SU-DHL-6 (cell line): ENCODE measurements around the gene WASL.
"Not testable (repeated sequence)": the region's sequence is repeated elsewhere in the genome, so short reads cannot be mapped to it uniquely, and the experiment has no call there.

Source experiments
- H2AFZ ChIP-seq: fragments of 200-600 bp; sonication (generic); 2 replicates; pipeline ENCODE4 v1.6.1; 2014; ENCODE audit warnings: low read depth, mild to moderate bottlenecking, moderate library complexity, mixed read lengths, antibody characterized with exemption, low read length; ENCODE audit not compliant: severe bottlenecking
- H3F3A ChIP-seq: fragments of 200-600 bp; shearing (Covaris generic); 2 replicates; pipeline ENCODE4 v1.6.0; 2016; ENCODE audit warnings: antibody characterized with exemption, mild to moderate bottlenecking; ENCODE audit not compliant: insufficient read depth
- H3K27ac ChIP-seq: fragments of 200-600 bp; sonication (generic); 2 replicates; pipeline ENCODE4 v1.5.1; 2016; ENCODE audit warnings: low read depth, mild to moderate bottlenecking, low read length, moderate library complexity, mixed read lengths
- H3K27me3 ChIP-seq: fragments of 200-600 bp; sonication (generic), shearing (Covaris generic); 2 replicates; pipeline ENCODE4 v1.6.0; 2014; ENCODE audit warnings: mild to moderate bottlenecking, low read length
- H3K36me3 ChIP-seq: fragments of 200-600 bp; sonication (generic); 2 replicates; pipeline ENCODE4 v1.6.1; 2014; ENCODE audit warnings: mild to moderate bottlenecking, low read length, mixed read lengths
- H3K4me2 ChIP-seq: fragments of 300-600, 200-600 bp; shearing (Covaris generic), sonication (generic); 2 replicates; pipeline ENCODE4 v1.6.0; 2014; ENCODE audit warnings: low read length, low read depth, mild to moderate bottlenecking; ENCODE audit not compliant: poor library complexity, severe bottlenecking
- H3K4me3 ChIP-seq: fragments of 200-600 bp; sonication (generic); 2 replicates; pipeline ENCODE4 v1.5.1; 2014; ENCODE audit warnings: antibody characterized with exemption, low read length, mild to moderate bottlenecking, mixed read lengths; ENCODE audit not compliant: insufficient read depth, poor library complexity, severe bottlenecking
- H3K79me2 ChIP-seq: fragments of 200-600 bp; sonication (generic); 2 replicates; pipeline ENCODE4 v1.6.1; 2014; ENCODE audit warnings: mild to moderate bottlenecking, low read length, moderate library complexity; ENCODE audit not compliant: insufficient read depth
- H3K9ac ChIP-seq: fragments of 200-600 bp; sonication (generic); 2 replicates; pipeline ENCODE4 v1.7.0; 2014; ENCODE audit warnings: mild to moderate bottlenecking, low read length
- H3K9me2 ChIP-seq: fragments of 200-600 bp; sonication (generic); replicated peaks from 2 replicates; pipeline ENCODE4 v1.6.1; 2014; ENCODE audit warnings: low read length; ENCODE audit not compliant: insufficient read depth
- H3K9me3 ChIP-seq: fragments of 200-600 bp; sonication (generic); 2 replicates; pipeline ENCODE4 v1.6.1; 2014; ENCODE audit warnings: low read length, mixed read lengths; ENCODE audit not compliant: insufficient read depth
- H4K20me1 ChIP-seq: fragments of 200-600 bp; sonication (generic); 2 replicates; pipeline ENCODE4 v1.6.1; 2014; ENCODE audit warnings: low read depth, mild to moderate bottlenecking, antibody characterized with exemption, low read length, moderate library complexity, mixed read lengths
- CTCF ChIP-seq: fragments of 200-600 bp; sonication (generic); IDR thresholded peaks from one replicate; pipeline ENCODE4 v1.5.1; 2017; ENCODE audit warnings: antibody characterized with exemption, mild to moderate bottlenecking, low read length, moderate library complexity; ENCODE audit not compliant: insufficient read depth, poor library complexity, severe bottlenecking
- EZH2phosphoT487 ChIP-seq: fragments of 200-600 bp; sonication (generic), shearing (Covaris generic); conservative IDR thresholded peaks from 2 replicates; pipeline ENCODE4 v1.6.1; 2018; ENCODE audit warnings: mild to moderate bottlenecking, antibody characterized with exemption, low read length, moderate library complexity, mixed read lengths

Gene WASL

GRCh38 chr7:123637203-123637602 is 111.6 kb downstream of the WASL start:
- no peaks in the 10 kb centered on the region for H3K9me2 ChIP-seq
- H3F3A ChIP-seq: no peaks in the 10 kb centered on the region
- H3K27ac ChIP-seq: no peak overlapping the region
- H3K36me3 ChIP-seq: no peaks in the 10 kb centered on the region
- no peak overlapping the region for H3K4me2 ChIP-seq
- TF ChIP-seq CTCF: no peak
- no peak for TF ChIP-seq EZH2phosphoT487
- H3K4me3 ChIP-seq: no peak overlapping the region
- H4K20me1 ChIP-seq: no peaks in the 10 kb centered on the region
- H3K9ac ChIP-seq: no peak overlapping the region
- H2AFZ ChIP-seq: no peak overlapping the region
- H3K9me3 ChIP-seq: no peaks in the 10 kb centered on the region
- H3K27me3 ChIP-seq: no peaks in the 10 kb centered on the region
- no peaks in the 10 kb centered on the region for H3K79me2 ChIP-seq

- Histone ChIP-seq H3K79me2 (no peaks in the 10 kb centered on the region), H2AFZ (no peak overlapping the region), H3F3A (no peaks in the 10 kb centered on the region), H3K9ac (no peak overlapping the region), H3K27ac (no peak overlapping the region), H3K4me2 (no peak overlapping the region), H3K27me3 (no peaks in the 10 kb centered on the region), H3K9me3 (no peaks in the 10 kb centered on the region), H4K20me1 (no peaks in the 10 kb centered on the region), H3K36me3 (no peaks in the 10 kb centered on the region), H3K9me2 (no peaks in the 10 kb centered on the region), H3K4me3 (no peak overlapping the region)
- TF ChIP-seq EZH2phosphoT487 (no peak), CTCF (peak; percentile 9)
Observed at GRCh38 chr7:123635551-123636359, 113.0 kb downstream of the WASL start.

- H4K20me1 ChIP-seq, H3K4me3 ChIP-seq, H3K9me2 ChIP-seq, H3K9me3 ChIP-seq, H3K27me3 ChIP-seq, H3K36me3 ChIP-seq, H3K79me2 ChIP-seq, H3F3A ChIP-seq, H3K9ac ChIP-seq, H2AFZ ChIP-seq, H3K27ac ChIP-seq, H3K4me2 ChIP-seq: not testable (repeated sequence)
Observed at GRCh38 chr7:123634011-123634573, 114.7 kb downstream of the WASL start.

- no peak overlapping the region for H3K4me3 ChIP-seq
- no peak overlapping the region for H3K9ac ChIP-seq
- no peaks in the 10 kb centered on the region for H3K36me3 ChIP-seq
- H3F3A ChIP-seq: no peaks in the 10 kb centered on the region
- no peak overlapping the region for H3K27ac ChIP-seq
- H3K9me2 ChIP-seq: no peaks in the 10 kb centered on the region
- TF ChIP-seq CTCF (no peak), EZH2phosphoT487 (no peak)
- H2AFZ ChIP-seq: no peak overlapping the region
- H3K27me3 ChIP-seq: no peaks in the 10 kb centered on the region
- H3K4me2 ChIP-seq: no peak overlapping the region
- H3K79me2 ChIP-seq: no peaks in the 10 kb centered on the region
- H3K9me3 ChIP-seq: no peaks in the 10 kb centered on the region
- H4K20me1 ChIP-seq: no peaks in the 10 kb centered on the region
Observed at GRCh38 chr7:123633553-123633952, 115.2 kb downstream of the WASL start.
